CD4-positive, alpha-beta T cell treated with Interleukin-1 beta for 1 hour (primary cell): ENCODE results near the gene EZH2.

Experiments
- DNase-seq, 2 donors: peaks; one replicate each; pipeline ENCODE4 v3.0.0-alpha.2; 2020 to 2022

The EZH2 gene

DNA sequence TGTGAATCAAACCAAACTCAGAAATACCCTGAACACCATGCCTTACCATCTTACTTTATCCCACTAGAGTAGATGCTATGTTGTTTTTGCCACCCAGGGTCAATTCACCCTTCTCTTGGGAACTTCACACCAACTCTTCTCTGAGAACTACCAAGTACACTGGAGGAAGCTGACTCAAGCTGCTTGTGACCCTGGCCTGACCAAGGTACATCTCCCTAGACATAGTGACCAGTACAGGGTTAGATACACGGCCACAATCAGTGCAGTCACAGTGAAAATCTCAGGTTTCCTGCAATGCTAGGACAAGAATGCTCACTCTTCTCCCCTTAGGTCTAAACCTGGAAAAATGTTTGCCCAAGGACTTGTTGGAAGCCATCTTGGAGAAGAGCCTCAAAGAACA, 31.8 kb downstream of the EZH2 start:
- DNase-seq: no peak

DNA sequence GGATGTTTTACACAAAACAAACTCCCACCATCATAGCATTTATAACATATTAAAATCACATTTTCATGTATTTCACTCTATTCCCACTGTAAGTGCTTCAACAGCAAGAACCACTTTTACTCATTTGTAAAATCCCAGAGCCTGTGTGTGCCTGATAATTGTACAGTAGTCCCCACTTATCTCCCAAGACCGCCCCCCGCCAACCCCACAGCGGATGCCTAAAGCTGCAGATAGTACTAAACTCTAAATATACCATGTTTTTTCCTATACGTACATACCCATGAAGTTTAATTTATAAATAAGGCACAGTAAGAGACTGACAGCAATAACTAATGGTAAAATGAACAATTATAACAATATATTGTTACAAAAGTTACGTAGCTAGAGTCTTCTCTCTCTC, 33.5 kb downstream of the EZH2 start:
- DNase-seq: no peak

DNA sequence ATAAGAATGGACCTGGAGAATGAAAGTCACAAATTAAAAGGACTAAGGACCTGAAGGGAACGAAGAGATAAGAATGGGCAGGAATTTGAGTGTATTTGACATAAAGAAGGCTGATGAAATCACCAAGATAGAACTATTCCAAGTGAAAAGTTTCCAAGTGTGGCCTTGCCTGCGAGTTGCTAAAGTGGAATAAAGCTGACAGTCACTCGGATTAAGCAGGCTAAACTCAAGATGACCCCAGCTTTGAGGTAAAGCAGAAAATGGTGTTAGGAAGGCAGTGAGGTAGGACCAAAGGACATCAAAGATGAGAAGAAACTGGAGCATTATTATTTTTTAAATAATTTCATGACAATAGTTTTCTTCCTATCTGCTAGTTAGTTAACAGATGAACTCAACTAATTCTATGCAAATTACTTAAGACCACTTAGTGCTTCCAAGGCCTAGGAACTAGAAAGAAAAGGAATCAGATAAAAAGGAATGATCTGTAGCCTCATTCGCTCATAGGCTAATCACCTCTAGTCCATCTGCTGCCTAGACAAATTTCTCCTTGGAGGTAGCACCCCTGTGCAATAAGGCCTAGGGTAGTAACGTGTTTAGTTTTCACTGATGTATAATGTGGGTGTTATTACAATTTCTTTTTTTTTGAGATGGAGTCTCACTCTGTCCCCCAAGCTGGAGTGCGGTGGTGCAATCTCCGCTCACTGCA, 34.5 kb downstream of the EZH2 start:
- DNase-seq: no peak

DNA sequence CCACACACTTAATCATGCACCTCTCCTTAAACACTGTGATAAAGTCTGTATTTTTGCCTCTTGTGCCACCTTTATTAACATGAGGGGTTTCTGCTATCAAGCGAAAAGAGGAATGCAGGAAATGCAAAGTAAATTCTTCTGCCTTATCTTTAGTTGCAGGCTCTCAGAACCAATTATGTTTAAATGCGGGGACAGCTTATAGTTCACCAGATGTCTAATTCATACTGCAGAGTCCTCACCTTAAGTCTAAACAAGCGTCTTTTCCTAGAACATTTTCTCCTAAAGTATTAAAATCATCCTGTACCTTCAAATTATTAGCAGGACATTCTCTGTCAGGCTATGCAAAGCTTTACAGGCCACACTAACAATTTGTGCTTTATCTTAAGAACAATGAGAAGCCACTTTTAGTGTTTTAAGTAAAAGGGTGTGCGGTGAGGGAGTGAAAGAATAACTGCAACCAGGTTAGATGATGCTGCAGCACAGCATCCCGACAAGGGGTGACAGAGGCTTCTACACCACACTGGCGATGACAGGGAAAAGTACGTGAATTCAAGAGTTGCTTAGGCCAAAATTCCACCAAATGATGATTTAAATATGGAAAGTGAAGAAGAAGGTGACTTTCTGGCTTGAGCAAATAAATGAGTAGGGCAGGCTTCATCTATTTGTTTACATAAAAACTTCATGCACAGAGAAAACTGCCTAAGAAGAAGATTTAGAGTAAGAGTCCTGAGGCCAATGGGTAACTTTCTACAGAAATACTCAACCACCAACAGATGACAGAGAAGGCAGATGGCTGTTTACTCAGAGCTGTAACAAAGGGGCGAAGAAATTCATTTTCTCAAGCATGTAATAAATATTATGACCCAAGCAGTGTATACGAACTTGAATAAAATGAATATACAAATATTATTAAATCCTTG, 36.0 kb downstream of the EZH2 start:
- no peak for DNase-seq

DNA sequence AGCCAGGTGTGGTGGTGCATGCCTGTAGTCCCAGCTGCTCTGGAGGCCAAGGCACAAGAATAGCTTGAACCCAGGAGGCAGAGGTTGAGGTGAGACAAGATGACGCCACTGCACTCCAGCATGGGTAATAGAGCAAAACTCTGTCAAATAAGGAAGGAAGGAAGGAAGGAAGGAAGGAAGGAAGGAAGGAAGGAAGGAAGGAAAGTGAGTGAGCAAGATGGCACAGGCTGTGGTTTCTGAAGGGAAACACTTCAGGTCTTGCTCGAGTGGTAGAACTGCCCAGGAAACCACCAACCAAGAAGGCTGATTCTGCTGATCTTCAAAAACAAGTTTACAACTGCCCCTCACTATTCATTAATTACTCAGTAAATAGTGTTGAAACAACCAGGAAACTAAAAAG, 45.2 kb downstream of the EZH2 start:
- peak; percentile 25 to 44 for DNase-seq

DNA sequence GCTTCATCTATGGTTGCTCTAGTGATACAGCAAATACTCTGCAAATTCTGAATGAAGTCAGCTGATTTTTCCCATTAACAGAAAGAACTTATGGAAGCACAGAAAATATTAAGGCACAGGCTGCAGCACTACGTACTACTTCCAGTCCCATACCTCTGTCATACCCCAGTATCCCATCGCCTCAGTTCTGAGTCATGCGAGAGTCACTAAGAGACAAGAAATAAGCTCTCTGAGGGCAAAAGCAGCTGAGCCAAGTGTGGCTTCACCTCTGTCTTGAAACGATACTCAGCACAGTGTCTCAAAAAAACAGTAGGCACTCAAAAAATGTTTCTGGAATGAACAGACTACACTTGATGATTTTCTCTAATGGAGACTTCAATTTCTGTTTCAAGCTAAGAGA, 48.2 kb downstream of the EZH2 start:
- no peak for DNase-seq

DNA sequence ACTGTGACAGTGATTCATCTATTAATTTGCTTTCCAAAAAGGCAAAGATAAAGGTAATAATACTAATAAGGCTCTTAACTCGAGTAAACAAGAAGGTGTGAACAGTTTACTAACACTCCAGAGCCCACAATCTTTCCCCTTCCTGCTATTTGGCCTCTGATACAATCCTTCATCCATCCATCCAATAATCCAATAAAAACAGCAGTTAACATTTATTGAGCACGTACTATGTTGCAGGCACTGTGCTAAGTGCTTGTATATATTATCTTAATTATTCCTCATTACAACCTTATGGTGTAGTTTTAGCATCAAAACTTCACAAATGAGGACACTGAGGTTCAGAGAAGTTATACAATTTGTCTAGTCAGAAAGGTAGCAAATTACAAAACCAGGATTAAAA, 49.5 kb downstream of the EZH2 start:
- DNase-seq: no peak

DNA sequence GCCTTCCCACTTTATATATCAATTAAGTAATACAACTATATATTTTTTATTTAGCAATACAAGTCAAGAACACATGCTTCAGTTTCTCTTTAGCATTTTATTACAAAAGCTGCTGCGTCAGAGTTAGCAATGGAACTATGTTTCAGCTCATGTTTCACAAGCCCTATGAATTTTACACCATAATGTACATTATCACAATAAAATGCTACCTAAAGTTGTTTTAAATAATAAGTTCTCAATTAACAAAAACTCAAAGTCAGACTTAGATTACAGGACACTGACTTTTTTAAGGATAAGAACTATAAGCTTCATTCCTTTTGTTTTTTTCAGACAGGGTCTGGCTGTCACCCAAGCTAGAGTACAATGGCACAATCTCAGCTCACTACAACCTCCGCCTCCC, 52.3 kb downstream of the EZH2 start:
- DNase-seq: no peak

DNA sequence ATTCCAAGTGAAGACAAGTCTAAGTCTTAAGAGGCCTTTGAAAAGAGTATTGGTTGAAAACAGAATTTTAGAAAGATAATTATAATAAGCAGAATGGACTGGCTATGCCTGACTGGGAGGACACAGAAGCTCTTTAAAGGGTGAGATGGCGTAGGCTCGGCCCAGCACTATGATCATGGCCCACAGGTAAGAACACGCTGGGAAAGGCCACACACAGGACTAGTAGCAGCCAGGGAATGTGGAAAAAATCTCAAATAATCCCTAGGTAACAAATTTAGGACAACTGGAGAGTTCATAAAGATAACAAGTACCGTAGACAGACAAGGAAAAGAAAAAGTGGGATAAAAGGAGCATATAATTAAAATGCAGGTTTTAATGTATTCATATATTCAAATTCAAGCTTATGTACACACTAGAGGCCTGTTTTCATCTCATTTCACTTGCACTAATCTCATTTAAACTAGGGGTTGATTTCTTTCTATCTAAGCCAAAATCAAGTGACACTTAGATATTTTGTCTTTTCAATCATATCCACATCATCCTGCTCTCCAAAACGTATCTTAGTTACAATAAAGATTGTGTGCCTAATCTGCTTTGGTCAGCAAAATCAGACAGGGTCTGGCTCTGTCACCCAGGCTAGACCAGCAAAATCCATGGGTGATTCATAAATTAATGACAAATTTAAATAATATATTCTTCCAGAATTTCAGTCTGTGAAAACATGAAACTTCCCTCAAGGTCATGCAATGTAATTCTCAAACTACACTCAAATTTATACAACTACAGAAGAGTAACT, 53.0 kb downstream of the EZH2 start:
- no peak for DNase-seq

DNA sequence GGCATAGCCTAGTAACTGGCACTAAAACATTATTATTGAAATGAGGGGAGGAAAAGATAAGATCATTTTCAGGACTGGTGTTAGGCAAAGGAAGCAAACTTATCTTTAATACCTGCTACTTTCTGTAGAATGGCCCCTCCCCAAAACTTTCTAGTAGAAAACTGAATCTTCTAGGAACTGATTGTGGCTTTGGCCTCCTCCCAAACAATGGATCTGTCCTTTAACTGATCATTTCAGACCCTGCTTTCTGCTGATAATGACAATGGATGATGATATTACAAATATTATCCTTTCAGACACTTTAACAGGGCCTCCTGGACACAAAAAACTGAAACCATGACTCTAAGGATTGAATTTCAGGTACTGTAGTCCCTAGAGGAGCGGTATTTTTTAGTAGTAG, 55.1 kb downstream of the EZH2 start:
- no peak for DNase-seq

DNA sequence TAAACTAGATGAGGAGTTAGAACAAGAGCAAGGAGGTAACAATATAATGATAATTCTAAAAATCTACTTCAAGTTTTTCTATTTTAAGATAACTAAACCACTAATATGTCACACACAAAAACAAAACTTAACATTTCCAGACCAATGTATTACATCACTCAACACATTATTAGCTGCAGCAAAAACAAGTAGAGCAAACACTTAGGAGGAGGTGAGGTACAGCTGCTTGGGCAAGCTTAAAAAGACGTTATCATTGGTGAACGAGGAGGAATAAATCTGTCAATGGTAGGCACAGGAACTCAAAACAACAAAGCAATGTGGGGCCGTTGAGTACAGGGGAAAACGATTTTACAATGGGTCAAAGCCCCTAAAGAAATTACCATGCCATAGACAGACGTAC, 58.8 kb downstream of the EZH2 start:
- DNase-seq: no peak

DNA sequence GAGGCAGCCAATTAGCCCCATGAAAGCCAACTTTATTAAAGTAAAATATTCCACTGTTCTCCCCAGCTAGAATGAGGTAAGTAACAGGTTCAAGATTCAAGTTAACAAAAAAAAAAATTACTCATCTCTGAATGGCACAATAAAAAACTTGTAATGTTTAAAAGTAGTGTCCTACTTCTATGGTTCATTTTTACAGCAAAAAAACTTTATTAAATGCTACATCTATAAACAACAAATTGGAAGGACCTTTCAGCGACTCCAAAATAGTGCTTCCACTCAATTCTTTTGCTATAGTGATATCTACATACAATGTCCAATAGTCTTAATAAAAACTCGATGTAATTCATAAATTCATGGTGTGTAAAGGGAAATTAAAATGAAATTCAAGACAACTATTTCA, 59.2 kb downstream of the EZH2 start:
- no peak for DNase-seq

DNA sequence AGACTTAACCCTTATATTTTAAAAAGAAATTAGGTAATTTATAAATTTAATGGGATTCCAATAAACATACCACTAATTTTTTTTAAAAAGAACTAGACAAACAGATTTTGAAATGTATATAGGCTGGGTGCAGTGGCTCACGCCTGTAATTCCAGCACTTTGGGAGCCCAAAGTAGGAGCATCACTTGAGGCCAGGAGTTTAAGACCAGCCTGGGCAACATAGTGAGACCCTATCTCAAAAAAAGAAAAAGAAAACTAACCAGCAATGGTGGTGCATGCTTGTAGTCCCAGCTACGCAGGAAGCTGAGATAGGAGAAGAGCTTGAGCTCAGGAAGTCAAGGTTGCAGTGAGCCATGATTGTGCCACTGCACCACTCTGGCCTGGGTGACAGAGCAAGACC, 62.7 kb downstream of the EZH2 start:
- no peak for DNase-seq

DNA sequence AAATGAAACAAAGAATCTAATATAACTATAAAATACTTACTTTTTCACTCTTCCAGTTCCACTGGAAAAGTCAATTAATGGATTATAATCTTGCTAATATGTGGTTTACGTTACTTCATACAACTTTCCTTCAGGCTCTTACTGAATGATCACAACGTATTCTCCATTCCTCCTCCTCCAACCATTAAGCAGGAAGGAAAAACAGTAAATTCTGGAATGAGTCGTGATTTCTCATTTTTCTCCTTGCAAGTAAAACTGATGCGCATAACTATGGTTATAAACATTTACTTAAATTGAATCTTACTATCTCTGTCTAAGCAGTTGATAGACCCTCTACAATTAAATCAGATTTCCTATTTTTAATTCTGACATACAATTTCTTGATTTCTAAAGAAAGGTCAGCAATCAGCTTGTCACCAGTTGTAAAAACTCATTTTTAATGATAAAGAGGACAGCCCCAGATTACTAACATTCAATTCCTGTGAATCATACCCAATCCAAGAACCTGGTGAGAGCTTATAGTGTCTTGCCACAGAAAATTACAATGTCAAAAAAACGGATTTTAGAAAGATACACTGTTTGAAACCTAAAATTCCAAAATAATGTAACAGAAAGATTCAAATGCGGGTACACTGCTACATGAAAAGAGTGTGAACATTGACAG, 64.3 kb downstream of the EZH2 start:
- DNase-seq: no peak

DNA sequence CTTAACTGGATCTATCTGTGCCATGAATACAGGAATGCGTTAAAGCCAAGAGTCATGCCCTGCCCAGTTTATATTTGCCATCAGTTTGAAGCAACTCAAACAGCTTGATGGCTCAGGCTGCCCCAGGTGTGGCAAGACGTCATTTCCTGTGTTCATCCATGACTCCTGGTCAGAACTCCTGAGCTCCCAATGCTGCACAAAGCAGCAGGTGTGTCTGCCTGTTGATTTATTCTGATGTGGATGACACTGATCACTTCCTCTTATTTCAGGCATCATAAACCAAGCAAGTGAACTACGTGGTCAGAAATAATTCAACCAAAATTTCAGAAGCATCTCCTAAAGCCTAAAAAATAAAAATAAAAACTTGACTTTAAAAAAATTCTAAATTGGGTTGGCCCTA, 68.5 kb downstream of the EZH2 start:
- no peak for DNase-seq

DNA sequence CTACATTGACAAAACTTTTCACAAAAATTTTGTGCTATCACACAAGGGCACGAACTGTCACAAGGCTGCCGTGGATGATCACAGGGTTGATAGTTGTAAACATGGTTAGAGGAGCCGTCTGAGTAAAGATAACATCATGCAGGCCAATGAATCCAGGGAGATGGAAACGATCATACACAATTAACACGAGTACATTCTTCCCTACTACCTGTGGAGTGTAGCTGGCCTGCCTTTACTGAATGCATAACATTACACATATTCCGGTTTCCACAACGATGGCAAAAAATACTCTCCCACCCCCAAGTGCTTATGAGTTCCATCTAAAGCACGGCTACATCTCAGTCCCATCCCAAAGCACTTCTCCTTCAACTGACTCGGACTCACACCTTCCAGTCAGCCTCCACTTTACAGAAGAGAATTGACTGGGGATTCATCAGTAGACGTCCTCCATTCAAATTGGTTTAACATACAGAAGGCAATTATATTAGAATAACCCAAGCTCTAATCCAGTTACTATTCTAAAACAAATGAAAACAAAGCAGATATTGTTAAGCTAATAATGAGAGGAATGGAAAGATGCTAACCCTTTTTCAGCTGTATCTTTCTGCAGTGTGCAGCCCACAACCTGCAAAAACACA, 69.0 kb downstream of the EZH2 start:
- no peak for DNase-seq

DNA sequence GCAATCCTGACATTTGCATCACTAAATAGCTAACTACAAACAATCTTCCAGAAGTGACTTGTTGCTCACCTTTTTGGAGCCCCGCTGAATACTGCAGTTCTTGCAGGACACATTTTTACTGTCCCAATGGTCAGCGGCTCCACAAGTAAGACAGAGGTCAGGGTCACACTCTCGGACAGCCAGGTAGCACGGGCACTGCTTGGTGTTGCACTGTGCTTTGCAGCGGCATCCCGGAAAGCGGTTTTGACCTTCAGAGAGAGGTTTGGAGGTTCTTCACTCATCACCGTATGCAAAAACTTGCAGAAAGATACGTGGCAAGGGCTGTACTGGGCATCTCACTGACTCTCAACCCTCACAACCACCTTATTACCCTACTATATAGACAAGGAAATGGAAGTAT, 70.2 kb downstream of the EZH2 start:
- no peak for DNase-seq

DNA sequence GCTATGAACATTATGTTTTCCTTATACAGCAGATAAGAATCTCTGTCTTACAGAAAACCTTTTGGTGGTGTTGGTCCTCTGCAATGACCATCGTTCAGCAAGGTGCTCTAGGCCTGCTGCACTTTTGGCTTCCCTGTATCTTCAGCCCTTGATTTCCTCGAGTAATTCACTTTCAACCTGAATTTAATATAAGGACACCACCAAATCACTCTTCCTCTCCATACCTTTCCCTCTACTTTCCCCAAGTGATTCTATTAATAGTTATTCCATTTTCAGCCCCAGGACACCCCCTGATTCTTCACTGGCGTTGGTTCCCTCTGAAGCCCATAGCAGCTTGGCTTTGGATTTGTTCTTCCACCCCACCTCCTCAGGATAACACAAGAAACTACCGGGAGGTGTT, 72.2 kb downstream of the EZH2 start:
- DNase-seq: no peak

DNA sequence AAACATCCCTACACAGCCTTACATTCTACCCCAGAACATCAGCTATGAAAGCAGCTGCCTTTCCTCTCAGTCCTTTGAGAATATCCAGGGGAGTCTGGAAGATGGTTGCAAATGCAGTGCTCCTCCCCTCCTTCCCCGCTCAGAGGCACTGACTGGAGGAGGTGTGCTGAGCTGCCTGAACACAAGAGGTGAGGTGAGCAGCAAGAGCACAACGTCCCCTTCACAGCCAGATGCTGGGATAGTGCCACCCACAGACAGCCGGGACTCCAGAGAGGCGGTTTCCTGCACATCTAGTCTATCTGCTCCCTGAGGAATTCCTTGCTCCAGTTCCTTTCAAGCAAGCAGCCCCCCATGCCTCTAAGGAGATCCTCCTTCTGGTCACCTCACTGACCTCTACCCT, 74.2 kb downstream of the EZH2 start:
- no peak for DNase-seq

DNA sequence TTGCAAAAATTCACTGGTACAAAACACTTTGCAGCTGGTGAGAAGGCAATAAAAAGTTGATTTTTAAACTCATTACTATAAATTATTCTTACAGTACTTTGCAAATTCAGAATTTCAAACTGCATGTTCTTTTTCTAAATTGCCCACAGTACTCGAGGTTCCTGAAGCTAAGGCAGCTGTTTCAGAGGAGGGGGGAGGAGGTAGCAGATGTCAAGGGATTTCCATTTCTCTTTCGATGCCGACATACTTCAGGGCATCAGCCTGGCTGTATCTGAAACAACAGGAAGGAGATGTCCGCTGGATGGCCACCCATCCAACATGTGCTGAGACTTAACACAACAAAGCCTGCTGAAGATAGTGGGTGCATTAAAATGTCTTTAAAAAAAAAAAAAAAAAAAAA, 76.7 kb downstream of the EZH2 start:
- no peak for DNase-seq

DNA sequence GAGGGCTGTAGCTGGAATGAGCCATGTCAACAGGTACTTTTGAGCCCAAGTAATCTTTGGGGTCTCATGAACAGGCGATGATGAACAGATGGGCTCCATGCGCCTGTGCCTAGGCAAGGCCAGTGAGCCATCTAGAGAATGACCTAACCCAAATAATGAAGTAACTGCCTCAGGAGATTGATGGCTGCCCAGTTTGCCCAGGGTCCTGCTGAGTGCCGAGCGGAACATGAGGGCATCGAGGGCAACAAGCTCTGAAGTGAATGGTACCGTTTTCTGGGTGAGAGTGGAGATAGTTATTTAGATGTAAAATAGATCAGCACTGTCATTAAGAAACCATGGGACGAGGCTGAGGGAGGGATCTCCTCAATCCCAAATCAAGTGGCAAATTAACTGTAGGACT, 77.9 kb downstream of the EZH2 start:
- DNase-seq: no peak
